Measurements from ENCODE around the gene METTL9. TPM values are rescaled to one million over a fixed set of nuclear protein-coding genes. Genes with fewer than 3 reads are reported as not detected.
"Not testable (repeated sequence)": the region's sequence is repeated elsewhere in the genome, so short reads cannot be mapped to it uniquely, and the experiment has no call there.

Gene METTL9
- total RNA-seq, 1 donor from 2014 or later = 132 TPM

GRCh38 chr16:21568502-21569189, 30.7 kb upstream of the METTL9 start:
- Mint-ChIP-seq H3K4me3 (no peak overlapping the region), H3K9me3 (no peaks in the 10 kb centered on the region), H3K36me3 (no peaks in the 10 kb centered on the region), H3K27ac (peak overlapping the region; percentile 32), H3K4me1 (ENCODE audit: unreplicated experiment) (peaks cover 8% of the 10 kb centered on the region), H3K27me3 (peaks cover 3% of the 10 kb centered on the region)
- DNase-seq (ENCODE audit: extremely low spot score, unreplicated experiment) = peak; percentile 66
- no peak for TF ChIP-seq CTCF (conservative IDR thresholded peaks at IDR 0.05)

- no peaks in the 10 kb centered on the region for H3K9me3 Mint-ChIP-seq
- H3K4me3 Mint-ChIP-seq = no peak overlapping the region
- H3K4me1 Mint-ChIP-seq (ENCODE audit: unreplicated experiment) = peaks cover 8% of the 10 kb centered on the region
- DNase-seq (ENCODE audit: extremely low spot score, unreplicated experiment) = no peak
- TF ChIP-seq CTCF (conservative IDR thresholded peaks at IDR 0.05) = no peak
- no peaks in the 10 kb centered on the region for H3K36me3 Mint-ChIP-seq
- peaks cover 3% of the 10 kb centered on the region for H3K27me3 Mint-ChIP-seq
- no peak overlapping the region for H3K27ac Mint-ChIP-seq
Measured at GRCh38 chr16:21570676-21571017, 28.7 kb upstream of the METTL9 start.

- H3K27me3 Mint-ChIP-seq; DNase-seq (ENCODE audit: extremely low spot score, unreplicated experiment); H3K4me3 Mint-ChIP-seq; H3K36me3 Mint-ChIP-seq; H3K4me1 Mint-ChIP-seq (ENCODE audit: unreplicated experiment); H3K9me3 Mint-ChIP-seq; H3K27ac Mint-ChIP-seq: not testable (repeated sequence)
Measured at GRCh38 chr16:21573506-21573905, 25.9 kb upstream of the METTL9 start.

- H3K36me3 Mint-ChIP-seq = no peaks in the 10 kb centered on the region
- peaks cover 3% of the 10 kb centered on the region for H3K4me1 Mint-ChIP-seq (ENCODE audit: unreplicated experiment)
- H3K27me3 Mint-ChIP-seq = peaks cover 7% of the 10 kb centered on the region
- no peak overlapping the region for H3K27ac Mint-ChIP-seq
- H3K9me3 Mint-ChIP-seq = no peaks in the 10 kb centered on the region
- TF ChIP-seq CTCF (conservative IDR thresholded peaks at IDR 0.05) = no peak
- no peak overlapping the region for H3K4me3 Mint-ChIP-seq
- no peak for DNase-seq (ENCODE audit: extremely low spot score, unreplicated experiment)
Measured at GRCh38 chr16:21574372-21574771, 25.0 kb upstream of the METTL9 start.

- not testable (repeated sequence) for H3K4me3 Mint-ChIP-seq; H3K36me3 Mint-ChIP-seq; H3K27me3 Mint-ChIP-seq; H3K9me3 Mint-ChIP-seq; H3K27ac Mint-ChIP-seq; H3K4me1 Mint-ChIP-seq (ENCODE audit: unreplicated experiment)
- DNase-seq (ENCODE audit: extremely low spot score, unreplicated experiment) = peak; percentile 25
Measured at GRCh38 chr16:21576323-21576722, 23.1 kb upstream of the METTL9 start.

- H3K4me3 Mint-ChIP-seq; H3K36me3 Mint-ChIP-seq; H3K9me3 Mint-ChIP-seq; H3K27ac Mint-ChIP-seq; H3K4me1 Mint-ChIP-seq (ENCODE audit: unreplicated experiment); H3K27me3 Mint-ChIP-seq: not testable (repeated sequence)
- DNase-seq (ENCODE audit: extremely low spot score, unreplicated experiment) = peak; percentile 34
Measured at GRCh38 chr16:21577487-21577886, 21.9 kb upstream of the METTL9 start.

GRCh38 chr16:21578311-21578710, 21.1 kb upstream of the METTL9 start:
- H3K4me1 Mint-ChIP-seq (ENCODE audit: unreplicated experiment); H3K27ac Mint-ChIP-seq; H3K27me3 Mint-ChIP-seq; H3K4me3 Mint-ChIP-seq; H3K9me3 Mint-ChIP-seq; H3K36me3 Mint-ChIP-seq: not testable (repeated sequence)
- peak; percentile 43 for DNase-seq (ENCODE audit: extremely low spot score, unreplicated experiment)

GRCh38 chr16:21580131-21580530, 19.2 kb upstream of the METTL9 start:
- H3K27ac Mint-ChIP-seq; H3K9me3 Mint-ChIP-seq; H3K4me3 Mint-ChIP-seq; H3K36me3 Mint-ChIP-seq; H3K27me3 Mint-ChIP-seq; H3K4me1 Mint-ChIP-seq (ENCODE audit: unreplicated experiment): not testable (repeated sequence)
- peak; percentile 47 for DNase-seq (ENCODE audit: extremely low spot score, unreplicated experiment)

Data from type B pancreatic cell (in vitro differentiated cells).